HG03175 (cell line): Measurements from ENCODE around the gene CCL24.
A peak's percentile ranks its signal among the peaks of the same experiment; 100 is the strongest.
"Not testable (repeated sequence)": the region's sequence is repeated elsewhere in the genome, so short reads cannot be mapped to it uniquely, and the experiment has no call there.

Experiments used
- ATAC-seq: cut with Tn5 transposase; IDR thresholded peaks from one replicate; pipeline ENCODE4 v1.9.1; 2021; ENCODE audit warnings: mild to moderate bottlenecking, moderate library complexity; ENCODE audit not compliant: unreplicated experiment

CCL24 gene

GRCh38 chr7:75813781-75814236, at the start of gene CCL24:
TSS of gene CCL24 (minus strand) at chr7:75813806. CDS start at chr7:75813715, 91 bp downstream.
- no peak for ATAC-seq

- no peak for ATAC-seq
These were observed 48.0 kb upstream of the CCL24 start for GRCh38 chr7:75861636-75862035.

GRCh38 chr7:75858410-75858809, 44.8 kb upstream of the CCL24 start:
- no peak for ATAC-seq

- no peak for ATAC-seq
These were observed 42.9 kb upstream of the CCL24 start for GRCh38 chr7:75856536-75856935.

GRCh38 chr7:75854813-75855345, 41.3 kb upstream of the CCL24 start:
- ATAC-seq = not testable (repeated sequence)

GRCh38 chr7:75854233-75854632, 40.6 kb upstream of the CCL24 start:
- ATAC-seq = no peak

GRCh38 chr7:75850235-75850634, 36.6 kb upstream of the CCL24 start:
- no peak for ATAC-seq

- no peak for ATAC-seq
These were observed 36.0 kb upstream of the CCL24 start for GRCh38 chr7:75849573-75849972.

- ATAC-seq = no peak
These were observed 34.1 kb upstream of the CCL24 start for GRCh38 chr7:75847707-75848106.

GRCh38 chr7:75845132-75845531, 31.5 kb upstream of the CCL24 start:
- ATAC-seq = not testable (repeated sequence)

GRCh38 chr7:75844158-75844557, 30.6 kb upstream of the CCL24 start:
- ATAC-seq = no peak

- no peak for ATAC-seq
These were observed 30.1 kb upstream of the CCL24 start for GRCh38 chr7:75843613-75844116.

- ATAC-seq = peak; percentile 87
These were observed 29.3 kb upstream of the CCL24 start for GRCh38 chr7:75842836-75843446.

- ATAC-seq = no peak
These were observed 26.4 kb upstream of the CCL24 start for GRCh38 chr7:75840029-75840428.

- not testable (repeated sequence) for ATAC-seq
These were observed 24.8 kb upstream of the CCL24 start for GRCh38 chr7:75838281-75838930.

- no peak for ATAC-seq
These were observed 23.2 kb upstream of the CCL24 start for GRCh38 chr7:75836798-75837197.

- ATAC-seq = no peak
These were observed 22.2 kb upstream of the CCL24 start for GRCh38 chr7:75835688-75836285.

- ATAC-seq = not testable (repeated sequence)
These were observed 20.1 kb upstream of the CCL24 start for GRCh38 chr7:75833662-75834061.

- ATAC-seq = no peak
These were observed 17.4 kb upstream of the CCL24 start for GRCh38 chr7:75830978-75831377.

GRCh38 chr7:75829656-75830055, 16.1 kb upstream of the CCL24 start:
- ATAC-seq = not testable (repeated sequence)

GRCh38 chr7:75823198-75823910, 9.7 kb upstream of the CCL24 start:
- no peak for ATAC-seq
